Naive thymus-derived CD4-positive, alpha-beta T cell (primary cell): ENCODE data around the gene ZFAND3. TPM values are rescaled to one million over a fixed set of nuclear protein-coding genes. Genes with fewer than 3 reads are reported as not detected.
"Not testable (repeated sequence)": the region's sequence is repeated elsewhere in the genome, so short reads cannot be mapped to it uniquely, and the experiment has no call there.

ENCODE experiments used
- ATAC-seq: fragments of 150-1000 bp; cut with Tn5 transposase; 2 replicates; pipeline ENCODE4 v1.10.0; 2021; ENCODE audit warnings: mild to moderate bottlenecking, moderate library complexity
- CTCF ChIA-PET: fragments of 350-600 bp; sonication (Branson Sonifier 250); formaldehyde crosslinking; loops from one replicate; lab custom pipeline; 2021; ENCODE audit warnings: antibody characterized with exemption; lab: Charles Lee
- POLR2A ChIA-PET: fragments of 350-600 bp; sonication (Branson Sonifier 250); formaldehyde crosslinking; loops from one replicate; lab custom pipeline; 2021; ENCODE audit warnings: antibody characterized with exemption, inconsistent platforms; lab: Charles Lee
- DNase-seq, 9 donors: peaks; one replicate each; pipeline versions ENCODE4 v3.0.0 to v3.0.0-alpha.2; 2020 to 2022; ENCODE audit warnings: mixed read lengths in 1 of 9
- H3K27ac ChIP-seq: one replicate; pipeline ENCODE4 v1.7.0; 2013; ENCODE audit warnings: mild to moderate bottlenecking, low read depth, low read length, moderate library complexity
- H3K27me3 ChIP-seq, 2 donors: one replicate each; pipeline ENCODE4 v1.7.0; 2013; ENCODE audit warnings: low read length in 2 of 2, mild to moderate bottlenecking in 2 of 2, moderate library complexity in 2 of 2; ENCODE audit not compliant: control insufficient read depth in 2 of 2, insufficient read depth in 2 of 2
- H3K36me3 ChIP-seq, 3 experiments: 1 replicate in 2 of 3; 2 replicates in 1 of 3; pipeline ENCODE4 v1.7.0; 2013; ENCODE audit warnings: low read length in 3 of 3, mild to moderate bottlenecking in 3 of 3, moderate library complexity in 1 of 3; ENCODE audit not compliant: insufficient read depth in 3 of 3, control insufficient read depth in 2 of 3
- H3K4me1 ChIP-seq, 2 donors: one replicate each; pipeline ENCODE4 v1.7.0; 2013; ENCODE audit warnings: low read length in 2 of 2, mild to moderate bottlenecking in 2 of 2, moderate library complexity in 1 of 2; ENCODE audit not compliant: control insufficient read depth in 2 of 2, insufficient read depth in 2 of 2
- H3K4me3 ChIP-seq: 2 replicates; pipeline ENCODE4 v1.7.0; 2013; ENCODE audit warnings: mild to moderate bottlenecking, low read length
- H3K9me3 ChIP-seq, 3 experiments: 1 replicate in 2 of 3; 2 replicates in 1 of 3; pipeline ENCODE4 v1.7.0; 2013; ENCODE audit warnings: low read length in 3 of 3; ENCODE audit not compliant: control insufficient read depth in 2 of 3
- H3K27ac Mint-ChIP-seq, 9 donors: one replicate each; pipeline ENCODE4 v1.8.0; 2020 to 2022; ENCODE audit warnings: mixed read lengths in 9 of 9, mild to moderate bottlenecking in 8 of 9, moderate library complexity in 5 of 9, inconsistent platforms in 2 of 9
- H3K27me3 Mint-ChIP-seq, 5 donors: one replicate each; pipeline ENCODE4 v1.8.0; 2021 to 2022; ENCODE audit warnings: mixed read lengths in 5 of 5, mild to moderate bottlenecking in 1 of 5
- H3K36me3 Mint-ChIP-seq, 5 donors: one replicate each; pipeline ENCODE4 v1.8.0; 2020 to 2022; ENCODE audit warnings: mixed read lengths in 5 of 5, mild to moderate bottlenecking in 3 of 5, inconsistent platforms in 1 of 5
- H3K4me1 Mint-ChIP-seq, 7 donors: one replicate each; pipeline ENCODE4 v1.8.0; 2020 to 2022; ENCODE audit warnings: mixed read lengths in 7 of 7, mild to moderate bottlenecking in 3 of 7, inconsistent platforms in 1 of 7
- H3K4me3 Mint-ChIP-seq, 10 donors: one replicate each; pipeline ENCODE4 v1.8.0; 2020 to 2022; ENCODE audit warnings: mild to moderate bottlenecking in 10 of 10, mixed read lengths in 10 of 10, moderate library complexity in 6 of 10, inconsistent platforms in 2 of 10
- H3K9me3 Mint-ChIP-seq, 11 donors: one replicate each; pipeline ENCODE4 v1.8.0; 2020 to 2022; ENCODE audit warnings: mixed read lengths in 11 of 11, mild to moderate bottlenecking in 4 of 11, inconsistent platforms in 1 of 11, moderate library complexity in 1 of 11
- intact Hi-C, 2 donors: fragments of 100-400 bp; cut with micrococcal nuclease; formaldehyde crosslinking; loops; one replicate each; pipeline ENCODE4 v1.15.1; 2023
- polyA plus RNA-seq, 2 donors: library from polyadenylated mRNA; unstranded; fragments of 300-500 nt; fragmentation: Illumina TruSeq; gene quantifications; one replicate each; pipeline ENCODE4 v1.2.3, GENCODE V29; 2021
- total RNA-seq, 6 experiments: library from RNA in 5 of 6; stranded (reverse) in 5 of 6; gene quantifications; 1 replicate in 5 of 6; 2 replicates in 1 of 6; pipeline ENCODE4 v1.2.3 and lab custom pipeline; 2021 to 2026

Gene ZFAND3
- total and polyA plus RNA-seq, 7 experiments from 2014 or later = 3.5 to 55.0 (median 37.1) TPM

DNA sequence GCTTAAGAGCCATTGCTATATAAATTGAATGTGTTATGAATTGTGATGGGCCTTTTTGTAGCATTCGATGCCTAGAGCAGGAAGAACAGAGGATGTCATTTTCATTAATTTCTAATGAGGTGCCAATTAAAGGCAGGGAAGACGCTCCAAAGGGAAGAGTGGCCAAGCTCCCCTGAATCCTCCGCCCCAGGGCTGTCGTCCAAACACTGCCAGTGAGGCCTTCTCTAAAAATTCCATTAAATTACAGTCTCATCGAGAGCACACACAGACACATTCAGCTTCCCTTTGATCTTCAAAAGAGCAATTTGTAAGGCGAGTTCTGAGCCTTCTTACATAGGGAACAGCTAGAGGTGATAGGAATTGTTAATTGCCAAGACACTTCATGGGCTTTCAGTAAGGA is 300.0 kb downstream of the ZFAND3 start:
- H3K9me3 Mint-ChIP-seq = peaks cover 0 to 6% (median 0%) of the 10 kb centered on the region in 11 donors
- H3K4me3 ChIP-seq = no peak overlapping the region
- H3K36me3 ChIP-seq = peaks cover 0 to 29% (median 0%) of the 10 kb centered on the region in 3 experiments
- intact Hi-C loops = no loop called here
- H3K4me1 Mint-ChIP-seq = peaks cover 3 to 21% (median 10%) of the 10 kb centered on the region in 7 donors
- H3K27me3 Mint-ChIP-seq = no peaks in the 10 kb centered on the region
- no peaks in the 10 kb centered on the region for H3K27me3 ChIP-seq
- DNase-seq = no peak
- H3K27ac Mint-ChIP-seq = peak overlapping the region in 1 of 9 donors; percentile 35
- H3K9me3 ChIP-seq = no peaks in the 10 kb centered on the region
- H3K36me3 Mint-ChIP-seq = peaks cover 11 to 75% (median 40%) of the 10 kb centered on the region in 5 donors
- no peak overlapping the region for H3K27ac ChIP-seq
- POLR2A ChIA-PET = no interaction called here
- no peak for ATAC-seq
- no peaks in the 10 kb centered on the region for H3K4me1 ChIP-seq
- CTCF ChIA-PET = no interaction called here
- no peak overlapping the region for H3K4me3 Mint-ChIP-seq

DNA sequence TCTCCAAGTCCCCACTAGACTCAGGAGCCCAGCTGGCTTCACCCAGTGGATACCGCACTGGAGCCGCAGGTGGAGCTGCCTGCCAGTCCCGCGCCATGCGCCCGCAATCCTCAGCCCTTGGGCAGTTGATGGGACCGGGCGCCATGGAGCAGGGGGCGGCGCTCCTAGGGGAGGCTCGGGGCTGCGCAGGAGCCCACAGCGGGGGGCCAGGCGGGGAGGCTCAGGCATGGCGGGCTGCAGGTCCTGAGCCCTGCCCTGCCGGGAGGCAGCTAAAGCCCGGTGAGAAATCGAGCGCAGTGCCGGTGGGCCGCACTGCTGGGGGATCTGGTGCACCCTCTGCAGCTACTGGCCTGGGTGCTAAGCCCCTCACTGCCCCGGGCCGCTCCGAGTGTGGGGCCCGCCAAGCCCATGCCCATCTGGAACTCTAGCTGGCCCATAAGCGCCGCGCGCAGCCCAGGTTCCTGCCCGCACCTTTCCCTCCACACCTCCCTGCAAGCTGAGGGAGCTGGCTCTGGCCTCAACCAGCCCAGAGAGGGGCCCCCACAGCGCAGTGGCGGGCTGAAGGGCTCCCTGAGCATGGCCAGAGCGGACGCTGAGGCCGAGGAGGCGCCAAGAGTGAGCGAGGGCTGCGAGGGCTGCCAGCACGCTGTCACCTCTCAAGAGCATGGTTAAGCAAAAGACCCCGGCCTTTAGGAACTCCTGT is 304.8 kb downstream of the ZFAND3 start:
- H3K9me3 Mint-ChIP-seq, intact Hi-C loops, H3K27ac Mint-ChIP-seq, CTCF ChIA-PET, POLR2A ChIA-PET, H3K4me1 ChIP-seq, H3K4me3 Mint-ChIP-seq, H3K9me3 ChIP-seq, H3K27me3 Mint-ChIP-seq, DNase-seq, H3K27ac ChIP-seq, H3K27me3 ChIP-seq, H3K4me3 ChIP-seq, ATAC-seq: not testable (repeated sequence)
- Mint-ChIP-seq H3K36me3 (peaks cover 16 to 74% (median 66%) of the 10 kb centered on the region in 5 donors), H3K4me1 (peaks cover 10 to 34% (median 21%) of the 10 kb centered on the region in 7 donors)
- peaks cover 0 to 15% (median 0%) of the 10 kb centered on the region in 3 experiments for H3K36me3 ChIP-seq

DNA sequence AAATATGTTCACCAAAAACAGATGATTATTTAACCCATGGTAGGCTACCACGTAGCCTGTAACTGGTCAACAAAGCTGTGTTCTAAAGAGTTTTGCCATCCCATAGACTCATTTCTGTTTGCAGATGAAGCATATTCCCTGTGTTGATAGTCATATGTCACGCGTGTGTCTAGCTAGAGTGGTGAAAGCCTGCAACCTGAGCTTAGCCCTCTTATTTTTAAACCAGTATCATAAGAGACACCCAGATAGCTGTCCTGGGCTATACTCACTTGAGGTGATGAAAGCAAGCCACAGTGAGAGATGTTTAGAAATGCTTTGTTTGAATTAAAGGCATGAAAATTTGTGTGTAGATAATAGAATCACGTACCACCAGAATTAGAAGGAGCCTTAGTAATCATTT is 307.8 kb downstream of the ZFAND3 start:
- H3K27ac ChIP-seq = no peak overlapping the region
- H3K27me3 ChIP-seq = no peaks in the 10 kb centered on the region
- H3K4me1 Mint-ChIP-seq = peaks cover 22 to 55% (median 40%) of the 10 kb centered on the region in 7 donors
- no peak for DNase-seq
- peaks cover 9 to 65% (median 51%) of the 10 kb centered on the region in 5 donors for H3K36me3 Mint-ChIP-seq
- no peaks in the 10 kb centered on the region for H3K27me3 Mint-ChIP-seq
- POLR2A ChIA-PET = no interaction called here
- H3K9me3 Mint-ChIP-seq = peaks cover 0 to 7% (median 1%) of the 10 kb centered on the region in 11 donors
- no peaks in the 10 kb centered on the region for H3K4me1 ChIP-seq
- no peak overlapping the region for H3K4me3 ChIP-seq
- no peaks in the 10 kb centered on the region for H3K9me3 ChIP-seq
- peaks cover 0 to 4% (median 0%) of the 10 kb centered on the region in 3 experiments for H3K36me3 ChIP-seq
- no peak overlapping the region for H3K4me3 Mint-ChIP-seq
- no peak overlapping the region for H3K27ac Mint-ChIP-seq
- intact Hi-C loops = no loop called here
- no peak for ATAC-seq
- CTCF ChIA-PET = no interaction called here

DNA sequence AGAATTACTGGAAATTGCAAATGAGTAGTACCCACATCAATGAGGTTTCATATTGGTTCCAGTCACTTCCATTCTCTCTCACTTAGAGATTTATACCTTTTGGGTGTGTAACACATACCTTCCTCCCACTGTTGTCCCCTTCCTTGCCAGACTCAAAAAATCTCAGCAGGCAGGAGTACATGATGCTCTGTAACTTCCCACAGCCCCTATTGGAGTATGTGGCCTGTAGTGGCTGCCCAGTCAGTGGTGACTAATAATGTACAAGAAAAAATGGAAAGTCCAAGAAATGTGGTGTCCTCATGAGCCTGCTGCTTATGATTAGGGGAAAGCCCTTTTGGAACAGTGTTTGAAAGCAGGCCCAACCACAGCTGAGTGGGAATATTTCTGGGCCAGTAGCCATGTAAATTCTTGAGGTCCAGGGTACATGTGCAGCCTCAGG is 312.0 kb downstream of the ZFAND3 start:
- no peaks in the 10 kb centered on the region for H3K9me3 ChIP-seq
- DNase-seq (no peak), ATAC-seq (peak; percentile 12)
- no peak overlapping the region for H3K27ac ChIP-seq
- no peaks in the 10 kb centered on the region for H3K27me3 ChIP-seq
- Mint-ChIP-seq H3K9me3 (peaks cover 0 to 7% (median 0%) of the 10 kb centered on the region in 11 donors), H3K4me1 (peaks cover 22 to 66% (median 46%) of the 10 kb centered on the region in 7 donors), H3K27me3 (no peaks in the 10 kb centered on the region), H3K36me3 (peaks cover 4 to 50% (median 40%) of the 10 kb centered on the region in 5 donors), H3K27ac (no peak overlapping the region), H3K4me3 (peak overlapping the region in 1 of 10 donors; percentile 2)
- intact Hi-C loops = no loop called here
- peaks cover 0 to 3% (median 0%) of the 10 kb centered on the region in 3 experiments for H3K36me3 ChIP-seq
- H3K4me3 ChIP-seq = no peak overlapping the region
- ChIA-PET POLR2A (interaction anchor here (0.6 kb wide), 2 partner anchors 73 to 104 kb away, joined by 3 read pairs; no protein-coding TSS in a partner anchor), CTCF (no interaction called here)
- no peaks in the 10 kb centered on the region for H3K4me1 ChIP-seq

DNA sequence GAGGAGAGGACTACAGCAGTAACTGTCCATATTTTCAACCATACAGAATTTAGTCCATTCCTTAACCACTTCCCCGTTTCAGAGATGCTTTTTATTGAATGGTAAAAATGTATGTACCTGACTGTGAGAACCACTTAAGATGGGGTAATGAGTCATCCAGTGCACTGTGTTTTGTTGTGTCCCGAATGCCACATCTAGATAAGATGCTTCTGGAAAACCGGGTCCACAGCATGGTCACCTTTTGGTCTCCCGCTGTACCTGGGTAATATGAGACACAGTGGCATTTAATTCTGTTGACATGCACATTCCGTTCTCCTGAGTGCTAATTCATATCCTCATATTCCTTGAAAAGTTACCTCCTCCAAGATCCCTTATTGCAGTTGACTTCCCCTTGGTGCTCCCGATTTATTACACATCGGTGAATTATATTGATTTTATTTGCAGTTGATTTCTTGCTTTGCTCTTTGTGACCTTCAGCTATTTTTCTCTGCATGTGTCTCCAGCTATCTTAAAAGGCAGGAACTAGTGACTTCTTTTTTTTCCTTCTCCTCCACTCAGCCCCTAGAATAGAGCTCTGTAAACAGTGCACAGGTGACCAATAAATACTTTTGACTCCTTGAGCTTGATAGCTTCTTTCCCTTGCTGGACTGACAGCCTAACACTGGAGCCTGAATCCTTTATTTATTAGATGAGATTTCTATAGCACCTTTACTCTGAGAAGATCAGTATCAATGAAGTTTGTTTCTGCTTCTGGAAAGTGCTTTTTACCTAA is 314.6 kb downstream of the ZFAND3 start:
- Histone ChIP-seq H3K36me3 (peaks cover 0 to 3% (median 0%) of the 10 kb centered on the region in 3 experiments), H3K4me3 (no peak overlapping the region), H3K27me3 (no peaks in the 10 kb centered on the region), H3K4me1 (no peaks in the 10 kb centered on the region), H3K27ac (no peak overlapping the region), H3K9me3 (no peaks in the 10 kb centered on the region)
- Mint-ChIP-seq H3K4me1 (peaks cover 18 to 65% (median 54%) of the 10 kb centered on the region in 7 donors), H3K9me3 (peaks cover 0 to 7% (median 0%) of the 10 kb centered on the region in 11 donors), H3K27me3 (no peaks in the 10 kb centered on the region), H3K36me3 (peaks cover 6 to 38% (median 29%) of the 10 kb centered on the region in 5 donors), H3K4me3 (no peak overlapping the region), H3K27ac (peak overlapping the region in 1 of 9 donors; percentile 19)
- POLR2A ChIA-PET = no interaction called here
- DNase-seq (no peak), ATAC-seq (no peak)
- CTCF ChIA-PET = no interaction called here
- intact Hi-C loops = no loop called here

DNA sequence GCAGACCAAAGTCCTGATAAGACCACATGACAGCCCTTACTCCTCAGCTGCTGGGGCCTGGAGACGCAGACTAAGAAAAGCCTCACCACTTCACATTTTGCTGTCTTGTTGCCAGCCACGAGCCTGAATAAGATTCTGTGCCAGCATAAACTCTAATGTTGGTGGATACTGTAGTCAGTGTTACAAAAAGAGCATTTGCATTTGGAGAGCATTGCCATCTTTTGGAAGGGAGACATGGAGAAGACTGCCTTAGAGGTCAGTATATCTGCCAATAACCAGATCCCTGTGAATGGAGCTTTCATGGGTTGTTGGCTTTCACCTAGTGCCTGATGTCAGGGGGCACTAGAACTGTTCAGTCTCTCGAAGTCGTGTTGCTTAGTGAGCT is 315.2 kb downstream of the ZFAND3 start:
- peaks cover 6 to 37% (median 30%) of the 10 kb centered on the region in 5 donors for H3K36me3 Mint-ChIP-seq
- ATAC-seq (no peak), DNase-seq (no peak)
- H3K9me3 Mint-ChIP-seq = peaks cover 0 to 5% (median 0%) of the 10 kb centered on the region in 11 donors
- H3K9me3 ChIP-seq = no peaks in the 10 kb centered on the region
- no peaks in the 10 kb centered on the region for H3K27me3 ChIP-seq
- no peaks in the 10 kb centered on the region for H3K27me3 Mint-ChIP-seq
- no peak overlapping the region for H3K27ac ChIP-seq
- peak overlapping the region in 1 of 9 donors; percentile 19 for H3K27ac Mint-ChIP-seq
- intact Hi-C loops = no loop called here
- H3K4me3 ChIP-seq = no peak overlapping the region
- ChIA-PET POLR2A (no interaction called here), CTCF (no interaction called here)
- H3K4me1 ChIP-seq = no peaks in the 10 kb centered on the region
- peaks cover 0 to 3% (median 0%) of the 10 kb centered on the region in 3 experiments for H3K36me3 ChIP-seq
- peaks cover 18 to 65% (median 58%) of the 10 kb centered on the region in 7 donors for H3K4me1 Mint-ChIP-seq
- no peak overlapping the region for H3K4me3 Mint-ChIP-seq
